Sigmoid colon (tissue), 7 donors: ENCODE data around the gene WNT9A. TPM values are rescaled to one million over a fixed set of nuclear protein-coding genes. Genes with fewer than 3 reads are reported as not detected.
A peak's percentile ranks its signal among the peaks of the same experiment; 100 is the strongest.

Experiments used
- DNase-seq: peaks from one replicate; pipeline ENCODE4 v3.0.0-alpha.2; 2019
- H3K27ac ChIP-seq, 4 donors: fragments of 200-600 bp; sonication (generic); one replicate each; pipeline ENCODE4 v1.5.1; 2016 to 2019; ENCODE audit warnings: mild to moderate bottlenecking in 1 of 4
- H3K27me3 ChIP-seq, 3 donors: fragments of 200-600 bp; sonication (generic); one replicate each; pipeline ENCODE4 v1.5.1; 2019; ENCODE audit warnings: mild to moderate bottlenecking in 1 of 3
- H3K36me3 ChIP-seq, 4 donors: fragments of 200-600 bp; sonication (generic); one replicate each; pipeline ENCODE4 v1.5.1; 2016 to 2019
- H3K4me1 ChIP-seq, 4 donors: fragments of 200-600 bp; sonication (generic); one replicate each; pipeline ENCODE4 v1.5.1; 2017 to 2019
- H3K4me3 ChIP-seq, 4 donors: fragments of 200-600 bp; sonication (generic); one replicate each; pipeline ENCODE4 v1.5.1; 2017 to 2019; ENCODE audit warnings: mild to moderate bottlenecking in 2 of 4, moderate library complexity in 1 of 4
- H3K9me3 ChIP-seq, 4 donors: fragments of 200-600 bp in 3 of 4; sonication (generic) in 3 of 4; one replicate each; pipeline versions ENCODE4 v1.5.1 to v1.6.1; 2013 to 2019
- EP300 ChIP-seq, 4 donors: sonication (generic); formaldehyde crosslinking; IDR thresholded peaks; one replicate each; pipeline ENCODE4 v1.6.1; 2017; ENCODE audit warnings: antibody characterized with exemption in 4 of 4
- POLR2A ChIP-seq, 2 donors: fragments of 450-650 bp; IDR thresholded peaks; one replicate each; pipeline ENCODE4 v1.6.1; 2016; ENCODE audit warnings: antibody characterized with exemption in 2 of 2, mild to moderate bottlenecking in 2 of 2, moderate library complexity in 2 of 2
- POLR2AphosphoS5 ChIP-seq, 4 donors: sonication (generic); formaldehyde crosslinking; IDR thresholded peaks; one replicate each; pipeline ENCODE4 v1.6.1; 2017; ENCODE audit warnings: antibody characterized with exemption in 4 of 4
- WGBS, 2 donors: extraction: QIAGEN DNeasy Blood & Tissue Kit; methylation state at CpG; one replicate each; pipeline ENCODE4 v1.1.7; 2013; 5-methylcytosine and 5-hydroxymethylcytosine counted together
- intact Hi-C: fragments of 100-400 bp; cut with DNase I; formaldehyde crosslinking; loops from one replicate; pipeline ENCODE4 v1.15.1; 2023
- polyA plus RNA-seq, 3 donors: library from polyadenylated mRNA; stranded (reverse); fragments of 200-250 nt; gene quantifications; one replicate each; pipeline ENCODE4 v1.2.3, GENCODE V29; 2013
- total RNA-seq, 4 donors: library from RNA; depleted of rRNA; stranded (reverse); fragments of >200 nt; gene quantifications; one replicate each; pipeline ENCODE4 v1.1.0, GENCODE V29; 2016
- TF ChIP-seq, protein P1 (sequence below), 4 experiments: fragments of 450-650 bp in 3 of 4; fragments of 200-600 bp in 1 of 4; IDR thresholded peaks; one replicate each; pipeline ENCODE4 v1.5.1; 2016 to 2019; ENCODE audit warnings: antibody characterized with exemption in 4 of 4, mild to moderate bottlenecking in 3 of 4, moderate library complexity in 2 of 4
- donor health status: healthy with polysubstance abuse.
- donor health status: Bipolar disorder and iron deficiency.
- donor health status: healthy.

Gene WNT9A
- total and polyA plus RNA-seq, 7 donors = 0.23 to 25.5 (median 6.4) TPM

DNA sequence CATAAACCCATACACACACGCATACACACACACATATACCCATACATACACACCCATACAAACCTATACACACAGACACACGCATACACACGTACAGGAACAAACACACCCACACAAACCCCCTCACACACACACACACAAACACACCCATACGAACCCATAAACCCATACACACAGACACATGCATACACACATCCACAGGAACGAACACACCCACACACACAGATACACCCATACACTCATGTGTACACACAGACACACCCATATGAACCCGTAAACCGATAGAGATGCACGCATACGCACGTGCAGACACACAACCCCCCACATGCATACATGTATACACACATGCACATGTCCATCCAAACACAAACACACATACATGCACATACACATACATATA, 9.5 kb downstream of the WNT9A start:
- intact Hi-C loops = no loop called here
- Histone ChIP-seq H3K4me3 (no peak overlapping the region), H3K27ac (no peak overlapping the region), H3K4me1 (peaks cover 0 to 68% (median 63%) of the 10 kb centered on the region in 4 donors), H3K27me3 (no peaks in the 10 kb centered on the region), H3K9me3 (no peaks in the 10 kb centered on the region), H3K36me3 (no peaks in the 10 kb centered on the region)
- TF ChIP-seq, protein P1, sequence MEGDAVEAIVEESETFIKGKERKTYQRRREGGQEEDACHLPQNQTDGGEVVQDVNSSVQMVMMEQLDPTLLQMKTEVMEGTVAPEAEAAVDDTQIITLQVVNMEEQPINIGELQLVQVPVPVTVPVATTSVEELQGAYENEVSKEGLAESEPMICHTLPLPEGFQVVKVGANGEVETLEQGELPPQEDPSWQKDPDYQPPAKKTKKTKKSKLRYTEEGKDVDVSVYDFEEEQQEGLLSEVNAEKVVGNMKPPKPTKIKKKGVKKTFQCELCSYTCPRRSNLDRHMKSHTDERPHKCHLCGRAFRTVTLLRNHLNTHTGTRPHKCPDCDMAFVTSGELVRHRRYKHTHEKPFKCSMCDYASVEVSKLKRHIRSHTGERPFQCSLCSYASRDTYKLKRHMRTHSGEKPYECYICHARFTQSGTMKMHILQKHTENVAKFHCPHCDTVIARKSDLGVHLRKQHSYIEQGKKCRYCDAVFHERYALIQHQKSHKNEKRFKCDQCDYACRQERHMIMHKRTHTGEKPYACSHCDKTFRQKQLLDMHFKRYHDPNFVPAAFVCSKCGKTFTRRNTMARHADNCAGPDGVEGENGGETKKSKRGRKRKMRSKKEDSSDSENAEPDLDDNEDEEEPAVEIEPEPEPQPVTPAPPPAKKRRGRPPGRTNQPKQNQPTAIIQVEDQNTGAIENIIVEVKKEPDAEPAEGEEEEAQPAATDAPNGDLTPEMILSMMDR (IDR thresholded peaks at IDR 0.05) = no peak
- no peak for TF ChIP-seq POLR2AphosphoS5 (IDR thresholded peaks at IDR 0.05)
- TF ChIP-seq EP300 (IDR thresholded peaks at IDR 0.05) = no peak
- TF ChIP-seq POLR2A (IDR thresholded peaks at IDR 0.05) = no peak
- DNase-seq = peak; percentile 18
- whole genome bisulfite sequencing, 2 donors = 31 to 78% methylated on average over 10 of the region's 10 CpGs

DNA sequence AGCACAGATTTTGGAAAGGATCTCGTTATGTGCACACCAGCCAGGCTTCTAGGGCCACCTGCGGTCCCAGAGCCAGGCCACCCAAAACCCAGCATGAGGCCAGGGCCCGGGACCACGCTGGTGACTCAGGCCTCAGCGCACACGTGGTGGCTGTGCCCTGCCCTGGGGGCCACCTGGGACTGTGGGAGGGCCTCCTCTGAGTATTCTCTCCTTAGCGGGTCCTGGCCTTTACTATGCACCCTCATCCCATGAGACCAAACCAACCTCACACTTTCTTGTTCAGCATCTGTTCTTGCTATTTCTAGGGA, 9.9 kb downstream of the WNT9A start:
- H3K27me3 ChIP-seq = no peaks in the 10 kb centered on the region
- H3K36me3 ChIP-seq = no peaks in the 10 kb centered on the region
- peaks cover 0 to 64% (median 58%) of the 10 kb centered on the region in 4 donors for H3K4me1 ChIP-seq
- TF ChIP-seq, protein P1 (IDR thresholded peaks at IDR 0.05) = no peak
- TF ChIP-seq POLR2AphosphoS5 (IDR thresholded peaks at IDR 0.05) (no peak), POLR2A (IDR thresholded peaks at IDR 0.05) (no peak), EP300 (IDR thresholded peaks at IDR 0.05) (no peak)
- 81 to 89% methylated on average over 7 of the region's 7 CpGs for WGBS, 2 donors
- no peak overlapping the region for H3K27ac ChIP-seq
- intact Hi-C loops = no loop called here
- no peaks in the 10 kb centered on the region for H3K9me3 ChIP-seq
- no peak overlapping the region for H3K4me3 ChIP-seq
- no peak for DNase-seq

DNA sequence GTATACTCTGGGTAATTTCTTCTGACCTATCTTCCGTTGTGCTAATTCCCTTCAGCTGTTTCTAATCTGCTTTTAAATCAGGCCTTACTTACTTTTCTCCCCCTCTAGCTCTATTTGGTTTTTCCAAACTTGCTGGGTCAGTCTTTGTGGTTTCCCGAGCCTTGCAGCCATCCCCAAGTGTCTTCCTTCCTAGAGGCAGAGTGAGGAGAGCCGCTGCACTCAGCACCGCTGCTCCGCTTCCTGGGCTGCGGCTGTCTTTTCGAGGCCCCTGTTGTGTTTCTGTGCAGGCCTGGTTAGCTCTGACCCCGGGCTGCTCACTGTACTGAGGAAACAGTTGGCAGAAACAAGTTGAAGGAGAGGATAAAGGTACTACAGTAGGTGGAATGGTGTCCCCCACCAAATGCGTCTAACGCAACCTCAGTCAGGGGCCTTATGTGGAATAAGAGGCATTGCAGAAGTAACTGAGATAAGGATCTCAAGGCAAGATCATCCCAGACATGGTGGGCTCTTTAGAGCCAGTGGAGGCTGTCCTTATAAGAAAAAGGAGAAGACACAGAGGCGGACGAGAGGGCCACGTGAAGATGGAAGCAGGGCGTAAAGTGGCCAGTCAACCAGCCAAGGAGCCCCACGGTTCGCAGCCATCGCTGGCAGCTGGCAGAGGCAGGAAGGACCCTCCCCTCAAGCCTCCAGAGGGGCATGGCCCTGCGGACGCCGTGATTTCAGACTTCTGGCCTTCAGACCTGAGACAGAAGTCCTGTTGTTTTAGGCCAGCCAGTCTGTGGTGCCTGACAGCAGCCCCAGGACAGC, 10.5 kb downstream of the WNT9A start:
- Histone ChIP-seq H3K36me3 (no peaks in the 10 kb centered on the region), H3K27ac (no peak overlapping the region), H3K4me3 (no peak overlapping the region), H3K27me3 (no peaks in the 10 kb centered on the region), H3K9me3 (no peaks in the 10 kb centered on the region), H3K4me1 (peaks cover 0 to 58% (median 53%) of the 10 kb centered on the region in 4 donors)
- no peak for TF ChIP-seq EP300 (IDR thresholded peaks at IDR 0.05)
- no peak for TF ChIP-seq POLR2AphosphoS5 (IDR thresholded peaks at IDR 0.05)
- TF ChIP-seq, protein P1 (IDR thresholded peaks at IDR 0.05) = no peak
- TF ChIP-seq POLR2A (IDR thresholded peaks at IDR 0.05) = no peak
- intact Hi-C loops = no loop called here
- 77 to 91% methylated on average over 20 of the region's 20 CpGs for WGBS, 2 donors
- DNase-seq = peak; percentile 59

DNA sequence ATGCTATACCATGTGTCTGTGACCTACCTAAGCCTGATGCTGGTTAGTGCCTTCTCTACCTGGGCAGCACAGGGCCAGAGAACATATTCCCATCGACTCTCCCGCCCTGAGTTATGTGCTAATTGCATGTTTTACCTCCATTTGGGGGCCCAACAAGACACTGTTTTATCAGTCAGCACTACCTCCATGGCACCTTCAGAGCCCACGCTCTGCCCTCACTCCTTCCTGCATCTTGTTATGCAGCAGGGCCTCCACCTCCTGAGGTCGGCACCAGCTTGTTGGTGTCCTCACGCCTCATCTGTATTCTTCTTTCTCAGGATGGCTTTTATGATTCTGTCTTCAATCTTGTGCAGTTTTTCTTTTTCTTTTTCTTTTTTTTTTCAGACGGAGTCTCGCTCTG, 11.9 kb downstream of the WNT9A start:
- no peaks in the 10 kb centered on the region for H3K9me3 ChIP-seq
- no peaks in the 10 kb centered on the region for H3K36me3 ChIP-seq
- DNase-seq = peak; percentile 50
- no peak overlapping the region for H3K4me3 ChIP-seq
- peak overlapping the region in 2 of 4 donors; percentile 73 to 78 for H3K27ac ChIP-seq
- TF ChIP-seq POLR2AphosphoS5 (IDR thresholded peaks at IDR 0.05) (no peak), EP300 (IDR thresholded peaks at IDR 0.05) (no peak), POLR2A (IDR thresholded peaks at IDR 0.05) (no peak)
- TF ChIP-seq, protein P1 (IDR thresholded peaks at IDR 0.05) = no peak
- peaks cover 0 to 44% (median 39%) of the 10 kb centered on the region in 4 donors for H3K4me1 ChIP-seq
- 93 to 94% methylated on average over 7 of the region's 7 CpGs for WGBS, 2 donors
- no peaks in the 10 kb centered on the region for H3K27me3 ChIP-seq
- intact Hi-C loops = no loop called here
